IPS-11a (cell line): ENCODE measurements around the gene OPN4.

Experiments used
- H3K4me3 ChIP-seq: one replicate; pipeline ENCODE4 v1.5.1; 2013; ENCODE audit warnings: low read depth, low read length, control low read depth

Gene OPN4

DNA sequence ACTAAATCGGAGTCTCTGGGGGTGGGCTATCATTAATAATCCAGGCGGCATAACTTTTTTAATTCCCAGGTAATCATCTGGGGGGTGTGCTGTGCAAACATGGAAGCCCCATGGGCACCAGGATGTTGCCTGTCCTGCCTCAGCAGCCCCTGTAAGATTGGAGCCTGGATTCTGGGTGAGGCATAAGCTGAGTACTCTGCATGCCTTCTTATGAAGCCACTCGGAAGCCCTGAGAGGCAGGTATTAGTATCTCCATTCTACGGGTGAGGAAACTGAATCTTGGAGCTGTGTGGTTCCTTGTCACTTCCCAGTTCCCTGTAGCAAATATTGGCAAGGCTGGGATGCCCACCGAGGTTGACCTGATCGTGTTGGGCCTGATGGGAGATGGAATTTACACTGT lies 7.4 kb upstream of the OPN4 start:
- no peak overlapping the region for H3K4me3 ChIP-seq

DNA sequence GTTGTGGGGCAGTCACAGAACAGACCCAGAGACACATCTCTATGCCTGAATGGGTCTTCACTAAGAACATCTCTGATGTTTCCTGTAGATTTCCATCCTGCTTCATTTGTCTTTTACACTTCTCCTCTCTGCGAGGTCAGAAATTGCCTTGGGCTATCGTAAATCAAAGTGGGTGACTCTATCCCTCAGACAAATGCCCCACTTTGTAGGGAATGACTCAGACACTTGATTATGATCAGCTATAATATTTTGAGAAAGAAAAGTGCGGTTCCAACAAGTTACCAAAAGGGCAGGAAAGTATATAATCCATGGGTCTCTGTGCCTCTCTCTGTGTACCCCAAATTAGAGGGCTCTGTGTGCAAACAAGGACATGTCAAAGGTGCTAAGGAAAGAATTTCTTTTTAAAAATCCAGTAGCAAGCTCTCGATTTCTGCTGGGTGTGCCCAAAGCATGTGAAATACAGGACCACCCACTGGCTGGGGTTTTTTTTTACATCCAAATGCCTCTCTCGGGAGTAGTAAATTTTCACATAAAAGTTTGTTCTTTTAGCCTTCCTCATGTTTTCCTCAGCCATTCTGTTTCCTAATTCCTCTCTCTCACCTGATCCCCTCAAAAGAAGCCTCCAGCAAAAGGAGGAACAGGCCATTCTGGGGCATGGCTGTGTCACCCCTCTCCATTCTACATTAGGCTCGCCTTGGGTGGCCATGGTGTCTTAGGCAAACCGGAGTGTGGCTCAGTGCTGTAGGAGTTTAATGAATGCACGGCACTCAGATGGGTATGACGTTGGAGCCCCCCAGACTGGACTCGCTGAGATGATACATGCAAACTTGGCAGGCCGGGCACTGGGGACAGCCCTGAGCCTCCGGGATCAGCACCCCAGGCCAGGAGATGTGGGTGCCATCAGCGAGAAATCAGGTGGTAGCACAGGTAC lies 6.3 kb upstream of the OPN4 start:
- H3K4me3 ChIP-seq = no peak overlapping the region

DNA sequence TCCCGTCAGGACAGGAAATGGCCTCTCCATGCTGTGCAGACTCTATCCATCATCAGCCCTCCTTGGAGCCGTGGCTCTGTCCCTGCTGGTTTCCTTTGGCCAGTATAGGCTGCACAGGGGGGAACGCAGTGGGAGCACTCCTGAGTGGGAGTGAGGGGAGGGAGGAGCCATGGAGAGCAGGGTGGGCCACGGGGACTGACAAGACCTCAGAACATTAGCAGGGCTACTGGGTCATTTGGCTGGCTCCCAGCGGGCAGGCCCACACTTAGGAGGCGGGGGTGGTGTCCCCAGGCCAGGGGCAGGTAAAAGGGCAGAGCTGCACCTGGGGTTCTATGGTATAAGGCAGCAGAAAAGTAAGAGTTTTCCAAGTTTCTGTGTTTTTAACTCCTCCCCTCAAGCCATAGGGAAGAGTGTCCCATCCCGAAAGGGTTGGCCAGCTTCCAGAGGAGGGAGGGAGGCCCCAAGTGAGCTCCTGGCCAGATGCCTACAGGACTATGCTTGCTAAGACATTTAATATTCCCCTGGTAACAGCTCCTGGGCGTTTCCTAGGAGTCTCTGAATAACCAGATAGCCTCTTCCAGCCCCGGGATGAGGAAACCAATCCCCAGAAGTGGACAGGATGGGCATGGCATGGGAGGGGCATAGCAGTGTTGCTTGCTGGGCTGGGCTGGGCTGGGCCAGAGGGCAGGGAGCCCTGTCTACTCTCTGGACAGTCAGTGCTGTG lies 5.5 kb upstream of the OPN4 start:
- no peak overlapping the region for H3K4me3 ChIP-seq

DNA sequence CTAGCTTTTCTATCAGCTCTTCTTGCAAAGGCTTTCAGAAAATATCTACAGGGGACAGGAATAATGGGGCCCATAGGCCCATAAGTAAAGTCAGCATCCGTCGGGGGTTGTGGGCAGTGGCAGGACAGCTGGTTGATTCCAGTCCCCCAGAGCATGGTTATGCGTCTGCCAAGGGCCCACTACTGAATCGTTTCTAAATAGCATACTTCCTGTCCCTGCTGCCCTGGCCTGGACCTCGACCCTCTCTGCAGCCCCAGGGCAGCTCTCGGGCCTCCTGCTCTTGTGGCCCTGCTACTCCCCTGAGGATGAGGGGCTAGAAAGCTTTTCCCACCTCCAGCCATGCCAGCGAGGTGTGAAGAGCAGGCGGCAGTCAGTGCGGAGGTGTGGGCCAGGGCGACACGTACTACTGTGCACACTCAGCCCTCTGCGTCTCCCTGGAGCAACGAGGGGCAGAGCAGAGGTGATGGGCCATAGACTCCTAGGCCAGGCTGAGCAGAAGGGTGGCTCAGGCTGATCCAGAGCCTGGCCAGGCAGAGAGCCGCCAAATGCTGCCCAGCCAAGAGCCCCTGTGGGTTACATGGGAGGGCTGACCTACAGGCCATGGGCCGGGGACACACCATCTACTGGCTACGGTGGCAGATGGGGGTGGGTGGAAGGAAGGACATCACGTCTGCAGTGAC lies 4.7 kb upstream of the OPN4 start:
- no peak overlapping the region for H3K4me3 ChIP-seq

DNA sequence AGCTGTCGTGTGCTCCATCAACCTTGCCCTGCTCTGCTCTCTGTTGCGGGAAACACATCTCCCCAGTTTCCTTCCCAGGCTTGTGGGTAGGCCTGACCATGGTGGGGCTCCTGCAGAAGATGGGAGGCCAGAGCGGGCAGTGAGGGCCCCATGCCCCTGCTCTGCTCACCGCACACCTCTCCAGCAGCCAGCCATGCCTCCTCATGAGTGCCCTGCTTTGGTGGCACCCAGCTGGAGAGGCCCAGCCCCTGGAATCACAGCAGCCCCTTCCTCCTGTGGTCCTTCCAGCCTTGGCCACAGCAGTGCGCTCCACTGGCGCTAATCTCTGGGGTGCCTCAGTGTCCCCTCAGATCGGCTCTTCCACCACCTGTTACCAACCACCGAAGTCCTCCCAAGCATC lies 4.2 kb upstream of the OPN4 start:
- H3K4me3 ChIP-seq = no peak overlapping the region

DNA sequence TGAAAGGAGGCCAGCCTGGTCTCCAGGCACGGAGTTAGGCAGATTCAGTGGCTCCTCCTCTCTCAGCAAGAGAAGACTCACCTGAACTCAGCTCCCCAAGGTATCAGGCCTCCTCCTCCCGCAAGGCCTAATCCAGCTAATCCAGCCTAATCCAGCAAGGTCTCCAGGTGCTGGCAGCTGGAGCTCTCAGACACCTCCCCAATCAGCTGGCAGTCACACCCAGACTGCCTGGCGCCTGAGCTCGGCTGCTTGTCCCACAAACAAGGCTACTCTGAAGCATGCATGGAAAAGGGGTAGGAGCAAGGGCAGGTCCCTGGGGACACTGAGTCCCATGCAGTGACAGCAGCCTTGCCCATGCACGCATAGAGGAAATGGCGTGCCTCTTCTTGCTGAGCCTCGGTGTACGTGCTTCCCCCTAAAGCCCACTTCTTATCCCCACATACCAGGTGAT lies 3.3 kb upstream of the OPN4 start:
- no peak overlapping the region for H3K4me3 ChIP-seq

DNA sequence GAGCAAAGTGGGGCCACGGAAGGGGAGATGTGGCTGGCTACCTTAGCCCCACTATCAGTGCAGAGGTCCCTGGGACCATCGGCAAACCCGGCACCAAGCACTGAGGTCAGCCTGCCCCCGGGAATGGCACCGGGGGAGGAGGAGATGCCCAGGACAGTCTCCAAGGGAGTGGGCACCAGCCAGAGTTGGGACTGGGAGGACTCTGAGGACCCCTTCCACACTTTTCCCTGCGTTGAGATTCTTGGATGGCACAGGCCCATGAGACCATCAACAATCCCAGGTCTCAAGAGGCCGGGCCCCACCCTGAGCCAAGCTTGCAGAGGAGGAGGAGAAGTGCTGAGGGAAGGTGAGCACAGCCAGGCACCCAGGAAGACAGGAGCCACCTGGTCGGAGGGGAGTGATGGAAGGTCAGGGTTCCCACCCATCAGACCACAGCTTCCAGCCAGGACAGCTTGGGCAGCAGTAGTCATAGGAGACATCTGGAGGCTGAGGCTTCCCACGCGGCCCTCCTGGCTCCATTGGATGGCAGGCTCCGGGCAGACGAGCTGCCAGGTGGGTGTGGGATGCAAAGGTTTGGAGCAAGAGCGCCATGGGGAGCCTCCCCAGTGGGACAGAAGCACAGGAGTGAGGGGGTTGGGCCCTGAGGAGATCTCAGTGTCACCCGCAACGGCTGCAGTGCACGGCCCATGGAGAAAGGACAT lies 2.6 kb upstream of the OPN4 start:
- H3K4me3 ChIP-seq = no peak overlapping the region

DNA sequence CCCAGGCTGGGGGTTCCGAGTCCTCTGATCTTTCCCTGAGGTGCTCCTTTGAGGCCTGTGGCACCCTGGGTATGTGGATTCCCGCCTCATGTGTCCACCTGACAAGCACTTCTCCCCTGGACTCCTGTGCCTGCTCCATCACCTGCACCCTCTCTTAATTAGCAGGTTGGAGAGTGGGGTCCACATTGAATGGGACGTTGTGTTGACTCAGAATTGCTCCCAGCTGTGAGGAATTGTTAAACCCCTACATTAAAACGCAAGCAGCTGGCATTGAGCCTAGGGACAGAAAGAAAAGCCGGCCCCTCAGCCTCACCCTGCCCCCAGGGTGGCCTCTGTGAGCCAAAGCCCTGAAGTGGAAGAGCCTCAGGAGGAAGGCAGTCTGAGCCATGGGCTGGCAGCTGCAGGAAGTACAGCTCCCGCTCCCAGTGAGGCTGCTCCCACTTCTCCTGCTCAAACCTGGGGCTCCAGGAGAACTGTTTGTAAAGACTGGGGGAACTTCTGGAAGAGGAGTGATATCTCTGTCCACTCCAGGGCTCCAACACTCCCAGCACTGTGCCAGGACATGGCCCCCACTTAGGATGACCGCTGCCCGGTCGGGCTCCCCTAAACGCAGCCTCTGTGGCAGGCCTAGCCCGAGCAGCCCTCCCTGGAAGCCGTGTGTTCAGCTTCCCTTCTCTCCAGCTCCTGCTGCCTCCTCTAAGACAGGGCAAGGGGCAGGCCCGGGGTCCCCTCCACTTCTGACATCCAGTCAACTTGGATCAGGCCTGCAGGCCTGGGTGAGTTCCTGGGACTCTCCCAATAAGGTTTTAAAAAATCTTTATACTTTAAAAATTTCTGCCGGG lies 1.8 kb upstream of the OPN4 start:
- H3K4me3 ChIP-seq = no peak overlapping the region

DNA sequence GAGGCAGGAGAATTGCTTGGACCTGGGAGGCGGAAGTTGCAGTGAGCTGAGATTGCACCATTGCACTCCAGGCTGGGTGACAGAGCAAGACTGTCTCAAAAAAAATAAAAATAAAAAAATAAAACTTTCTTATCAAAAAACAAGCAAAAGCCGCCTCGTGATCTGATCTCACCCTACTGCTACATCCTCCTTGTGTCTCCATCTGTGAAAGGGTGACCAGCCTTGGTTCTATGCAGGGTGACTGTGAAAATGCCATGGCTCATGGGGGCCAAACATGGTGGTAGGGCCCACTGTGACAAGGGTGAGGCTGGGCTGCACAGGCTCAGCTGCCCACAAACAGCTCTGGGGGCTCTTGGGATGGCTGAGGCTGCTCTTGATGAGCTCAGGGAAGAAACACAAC lies 968 bp upstream of the OPN4 start:
- H3K4me3 ChIP-seq = no peak overlapping the region

DNA sequence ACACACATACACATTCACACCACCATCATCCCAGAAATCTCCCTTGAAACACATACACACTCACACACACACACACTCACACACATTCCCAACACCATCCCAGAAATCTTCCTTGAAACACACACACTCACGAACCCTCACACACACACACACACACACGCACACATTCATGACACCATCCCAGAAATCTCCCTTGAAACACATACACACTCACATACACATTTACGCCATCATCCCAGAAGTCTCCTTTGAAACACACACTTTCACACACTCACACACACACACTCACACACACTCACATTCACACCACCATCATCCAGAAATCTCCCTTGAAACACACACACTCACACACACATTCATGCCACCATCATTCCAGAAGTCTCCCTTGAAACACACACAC lies 360 bp upstream of the OPN4 start:
- no peak overlapping the region for H3K4me3 ChIP-seq

DNA sequence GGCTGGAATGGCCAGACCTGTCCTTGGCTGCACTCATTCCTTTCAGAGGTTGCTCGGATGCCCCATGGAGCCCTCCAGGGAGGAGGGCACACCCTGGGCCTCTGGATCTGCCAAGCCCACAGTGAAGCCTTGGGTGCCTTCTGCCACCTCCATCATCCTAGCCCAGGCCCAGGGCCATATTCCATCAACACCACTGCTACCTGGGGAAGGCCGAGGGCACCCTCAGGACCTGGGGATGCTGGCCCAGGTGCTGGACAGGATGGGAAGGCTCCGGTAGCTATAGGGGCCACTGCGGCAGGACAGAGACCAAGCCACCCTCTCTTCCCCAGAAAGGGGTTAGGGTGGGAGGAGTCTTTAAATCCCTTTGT lies 810 bp downstream of the OPN4 start:
- no peak overlapping the region for H3K4me3 ChIP-seq

DNA sequence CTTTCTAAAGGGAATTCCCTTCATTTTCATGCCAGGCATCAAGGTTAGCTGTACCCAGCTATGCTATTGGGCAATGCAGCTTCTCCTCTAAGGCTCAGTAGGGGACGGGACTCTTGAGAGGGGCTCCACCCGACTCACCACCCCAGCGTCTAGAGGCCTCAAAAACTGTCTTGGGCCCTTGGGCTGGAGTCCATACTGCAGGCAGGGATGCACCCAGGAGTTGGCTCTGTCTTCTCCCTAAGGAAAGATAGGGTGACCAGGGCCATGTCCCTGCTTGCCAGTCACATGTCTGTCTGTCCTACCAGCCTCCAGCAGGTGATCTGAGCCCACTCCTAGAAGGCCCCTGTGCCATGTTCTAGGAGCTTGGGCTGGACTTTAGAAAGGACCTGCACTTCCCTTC lies 1.2 kb downstream of the OPN4 start:
- H3K4me3 ChIP-seq = no peak overlapping the region

DNA sequence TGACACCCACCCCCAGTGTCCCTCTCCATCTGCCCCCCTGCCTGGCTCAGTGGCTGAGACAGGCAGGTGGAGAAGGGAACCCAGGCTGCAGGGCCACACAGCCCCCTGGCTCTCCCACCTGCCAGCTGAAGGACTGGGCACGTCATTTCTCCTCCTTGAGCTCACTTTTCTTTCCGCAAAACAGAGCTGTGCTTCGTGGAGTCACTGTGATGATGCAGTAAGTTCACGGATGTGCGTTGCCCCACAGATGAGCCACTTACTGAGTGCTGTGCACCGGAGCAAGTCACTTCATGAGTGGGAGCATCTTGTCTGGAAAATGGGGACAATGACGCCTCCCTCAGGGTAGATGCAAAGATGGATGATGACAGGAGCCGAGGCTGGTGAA lies 2.7 kb downstream of the OPN4 start:
- no peak overlapping the region for H3K4me3 ChIP-seq

DNA sequence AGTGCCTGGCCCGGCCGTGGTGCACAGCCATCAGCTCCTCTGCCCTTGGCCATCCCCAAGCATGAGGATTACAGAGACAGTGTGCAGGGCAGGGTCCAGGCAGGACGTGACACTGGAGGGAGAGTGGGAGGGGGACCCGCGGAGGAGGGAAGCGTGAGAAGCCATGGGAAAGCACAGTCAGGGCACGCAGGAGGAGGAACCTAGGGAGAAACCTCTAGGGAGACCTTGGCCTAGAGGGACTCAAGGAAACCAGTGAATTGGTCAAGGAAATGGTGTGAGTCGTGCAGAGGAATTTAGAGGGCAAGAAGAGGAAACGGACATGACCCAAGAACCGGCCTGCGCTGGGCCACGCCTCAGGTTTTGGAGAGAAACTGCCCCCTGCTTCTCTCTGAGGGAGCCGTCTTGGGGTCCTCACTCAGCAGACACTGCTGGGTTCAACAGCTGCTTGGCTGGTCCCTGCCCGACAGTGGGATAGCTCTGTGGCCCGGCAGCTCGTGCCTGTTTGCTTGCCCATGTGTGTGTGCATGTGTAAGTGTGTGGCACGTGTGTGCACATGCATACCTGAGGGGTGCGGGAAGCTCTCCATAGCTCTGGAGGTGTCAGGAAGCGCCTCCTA lies 3.2 kb downstream of the OPN4 start:
- no peak overlapping the region for H3K4me3 ChIP-seq

DNA sequence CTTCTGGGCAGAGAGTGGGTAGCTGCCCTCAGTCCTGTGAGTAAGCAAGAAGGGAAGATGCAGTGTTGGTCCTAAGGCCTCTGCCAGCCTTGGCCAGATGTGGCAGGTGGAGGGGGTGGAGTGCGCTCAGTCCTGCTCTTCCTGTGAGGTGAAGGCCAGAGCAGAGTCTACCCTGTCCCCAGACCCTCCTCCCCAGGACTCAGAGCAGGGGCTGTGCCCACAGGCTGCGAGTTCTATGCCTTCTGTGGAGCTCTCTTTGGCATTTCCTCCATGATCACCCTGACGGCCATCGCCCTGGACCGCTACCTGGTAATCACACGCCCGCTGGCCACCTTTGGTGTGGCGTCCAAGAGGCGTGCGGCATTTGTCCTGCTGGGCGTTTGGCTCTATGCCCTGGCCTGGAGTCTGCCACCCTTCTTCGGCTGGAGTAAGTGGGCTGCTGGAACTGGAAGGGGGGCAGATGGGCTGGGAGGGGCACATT lies 4.0 kb downstream of the OPN4 start:
- H3K4me3 ChIP-seq = no peak overlapping the region

DNA sequence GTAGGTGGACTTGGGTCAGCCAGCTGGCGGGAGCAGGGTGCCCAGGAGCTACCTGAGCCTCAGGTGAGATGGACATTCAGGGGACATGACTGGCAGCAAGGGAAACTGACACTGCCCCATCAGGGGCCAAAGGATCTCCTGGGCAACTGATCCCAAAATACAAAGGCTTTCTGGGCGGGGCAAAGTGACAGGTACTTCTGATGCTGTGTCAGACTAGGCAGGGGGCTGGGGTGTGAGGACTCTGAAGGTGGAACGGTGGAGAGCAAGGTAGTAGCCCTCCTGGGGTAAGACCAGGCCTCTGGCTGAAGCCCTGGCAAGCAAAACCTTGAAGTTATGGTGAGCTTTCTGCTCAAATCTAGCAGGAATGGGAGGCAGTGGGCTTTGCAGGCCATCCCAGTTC lies 4.4 kb downstream of the OPN4 start:
- H3K4me3 ChIP-seq = no peak overlapping the region

DNA sequence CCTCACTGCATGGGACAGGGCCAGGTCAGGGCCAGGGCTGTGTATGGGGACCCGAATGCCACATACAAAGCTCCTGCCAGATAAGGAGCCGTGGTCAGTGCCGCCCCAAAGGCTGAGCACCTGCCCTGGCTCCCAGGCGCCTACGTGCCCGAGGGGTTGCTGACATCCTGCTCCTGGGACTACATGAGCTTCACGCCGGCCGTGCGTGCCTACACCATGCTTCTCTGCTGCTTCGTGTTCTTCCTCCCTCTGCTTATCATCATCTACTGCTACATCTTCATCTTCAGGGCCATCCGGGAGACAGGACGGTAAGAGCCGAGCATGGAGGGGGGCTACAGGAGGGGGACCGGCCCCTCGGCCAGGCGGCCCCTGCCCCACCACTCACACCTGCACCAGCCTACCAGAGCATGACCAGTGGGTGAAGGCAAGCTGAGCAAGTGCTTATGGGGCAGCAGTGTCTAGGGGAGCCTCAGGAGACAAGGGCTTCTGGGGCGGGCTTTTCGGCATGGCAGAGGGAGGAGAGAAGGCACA lies 4.9 kb downstream of the OPN4 start:
- H3K4me3 ChIP-seq = no peak overlapping the region

DNA sequence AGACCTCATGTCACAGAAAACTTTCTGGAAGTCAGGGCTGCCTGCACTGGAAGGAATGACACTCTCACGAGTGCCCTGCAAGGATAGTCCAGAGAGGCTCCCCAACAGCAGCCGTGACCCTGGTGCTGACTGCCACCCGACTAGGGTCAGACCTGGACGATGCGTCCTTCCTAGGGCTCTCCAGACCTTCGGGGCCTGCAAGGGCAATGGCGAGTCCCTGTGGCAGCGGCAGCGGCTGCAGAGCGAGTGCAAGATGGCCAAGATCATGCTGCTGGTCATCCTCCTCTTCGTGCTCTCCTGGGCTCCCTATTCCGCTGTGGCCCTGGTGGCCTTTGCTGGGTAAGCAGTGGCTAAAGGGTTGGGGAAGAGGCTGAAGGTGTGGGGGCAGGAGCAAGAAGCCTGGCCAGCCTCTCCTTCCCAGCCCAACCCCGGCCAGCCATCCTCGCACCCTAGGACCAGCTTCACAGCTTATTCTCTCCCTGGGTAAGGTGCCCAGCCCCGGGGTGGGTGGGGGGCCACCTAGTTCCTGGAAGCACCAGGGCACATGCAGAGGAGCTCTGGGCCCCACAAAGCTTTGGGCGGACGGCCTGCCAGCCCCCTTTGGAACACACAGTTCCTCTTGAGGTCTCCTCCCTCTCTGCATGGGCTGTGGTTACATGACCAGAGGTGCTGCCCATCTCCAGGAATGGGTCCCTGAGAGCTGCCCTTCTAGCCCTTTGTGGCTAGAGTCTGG lies 5.5 kb downstream of the OPN4 start:
- no peak overlapping the region for H3K4me3 ChIP-seq
